Endothelial cell of umbilical vein (primary cell): ENCODE results near the gene TMCO1.

Experiments
- CTCF ChIP-seq, 2 donors: IDR thresholded peaks; 1 replicate in 1 of 2; 2 replicates in 1 of 2; pipeline ENCODE4 v1.5.1; 2011; ENCODE audit warnings: low read length in 2 of 2, mild to moderate bottlenecking in 2 of 2, moderate library complexity in 2 of 2, control low read depth in 1 of 2, inconsistent platforms in 1 of 2, low read depth in 1 of 2; ENCODE audit not compliant: insufficient read depth in 1 of 2; ENCODE audit errors: extremely low read depth in 1 of 2
- EZH2 ChIP-seq: IDR thresholded peaks from 2 replicates; pipeline ENCODE4 v1.6.1; 2012; ENCODE audit warnings: borderline replicate concordance, low read depth, mild to moderate bottlenecking, moderate library complexity, low read length, inconsistent platforms; ENCODE audit not compliant: severe bottlenecking
- MYC ChIP-seq: IDR thresholded peaks from one replicate; pipeline ENCODE4 v1.6.1; 2011; ENCODE audit warnings: mild to moderate bottlenecking, low read depth, low read length
- POLR2A ChIP-seq: IDR thresholded peaks from 2 replicates; pipeline ENCODE4 v1.6.1; 2012; ENCODE audit warnings: low read depth, mild to moderate bottlenecking, control low read depth, low read length

GRCh38 chr1:165755393-165756010, 13.2 kb downstream of the TMCO1 start:
- TF ChIP-seq EZH2 (no peak), MYC (no peak), CTCF (IDR thresholded peaks at IDR 0.05; ENCODE audit: extremely low read depth in 1 of 2, insufficient read depth in 1 of 2, low read depth in 1 of 2, low read length in 2 of 2) (no peak), POLR2A (no peak)
